PFSK-1 (cell line): Measurements from ENCODE around the gene ZNF668.

Source experiments
- POLR2AphosphoS5 ChIP-seq: IDR thresholded peaks from 2 replicates; pipeline ENCODE4 v1.6.1; 2012; ENCODE audit warnings: low read depth, mild to moderate bottlenecking, control low read depth, low read length, moderate library complexity
- SIN3A ChIP-seq: IDR thresholded peaks from 2 replicates; pipeline ENCODE4 v1.6.1; 2012; ENCODE audit warnings: mild to moderate bottlenecking, low read length, moderate library complexity, borderline replicate concordance; ENCODE audit not compliant: insufficient read depth

GRCh38 chr16:31023252-31023602 is 50.8 kb downstream of the ZNF668 start:
- TF ChIP-seq SIN3A, result no peak
- TF ChIP-seq POLR2AphosphoS5, result no peak
